ENCODE data around the gene INPP1.

- TF ChIP-seq POLR2AphosphoS5 (IDR thresholded peaks at IDR 0.05) (no peak), POLR2A (IDR thresholded peaks at IDR 0.05) (no peak)
These were observed 52.9 kb downstream of the INPP1 start for GRCh38 chr2:190396271-190396670.

Data from upper lobe of left lung (tissue), 4 donors.